GM12873 (cell line): Measurements from ENCODE around the gene SORBS1.

Experiments used
- CTCF ChIP-seq: IDR thresholded peaks from 2 replicates; pipeline ENCODE4 v1.5.1; 2012; ENCODE audit warnings: low read depth, mild to moderate bottlenecking, moderate library complexity, low read length, control low read depth; ENCODE audit not compliant: insufficient read depth; ENCODE audit errors: missing control alignments

Gene SORBS1

GRCh38 chr10:95532536-95532935, 28.6 kb downstream of the SORBS1 start:
- TF ChIP-seq CTCF, result no peak

GRCh38 chr10:95531994-95532399, 29.2 kb downstream of the SORBS1 start:
- TF ChIP-seq CTCF, result no peak

GRCh38 chr10:95531058-95531809, 29.9 kb downstream of the SORBS1 start:
- no peak for TF ChIP-seq CTCF

GRCh38 chr10:95530561-95530960, 30.6 kb downstream of the SORBS1 start:
- no peak for TF ChIP-seq CTCF

- no peak for TF ChIP-seq CTCF
Measured at GRCh38 chr10:95530029-95530428, 31.1 kb downstream of the SORBS1 start.

GRCh38 chr10:95526044-95526443, 35.1 kb downstream of the SORBS1 start:
- TF ChIP-seq CTCF, result no peak

- no peak for TF ChIP-seq CTCF
Measured at GRCh38 chr10:95525033-95525418, 36.1 kb downstream of the SORBS1 start.
